GM12892 (cell line): ENCODE measurements around the gene ADCY1.

Source experiments
- POLR2A ChIP-seq: IDR thresholded peaks from 2 replicates; pipeline ENCODE4 v1.6.1; 2011; ENCODE audit warnings: low read depth, low read length, control low read depth
- POLR2AphosphoS5 ChIP-seq: IDR thresholded peaks from 2 replicates; pipeline ENCODE4 v1.6.1; 2011; ENCODE audit warnings: low read depth, low read length, control low read depth

DNA sequence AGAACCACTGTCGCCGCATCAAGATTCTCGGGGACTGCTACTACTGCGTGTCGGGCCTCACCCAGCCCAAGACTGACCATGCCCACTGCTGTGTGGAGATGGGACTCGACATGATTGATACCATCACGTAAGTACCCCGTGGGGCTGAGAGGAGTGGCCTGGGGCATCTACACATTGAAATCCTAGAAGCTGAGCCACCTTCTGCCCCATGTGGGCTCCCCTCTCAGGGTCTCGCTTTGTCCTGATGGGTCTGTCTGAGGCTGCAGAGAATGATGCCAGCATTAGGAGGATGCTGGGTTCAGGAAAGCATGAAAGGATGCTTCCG, 74.5 kb downstream of the ADCY1 start:
- TF ChIP-seq POLR2AphosphoS5, result no peak
- no peak for TF ChIP-seq POLR2A
